B cell (primary cell): ENCODE measurements around the gene DRAM2.

ENCODE experiments used
- EZH2 ChIP-seq: IDR thresholded peaks from 2 replicates; pipeline ENCODE4 v1.6.1; 2012; ENCODE audit warnings: borderline replicate concordance, low read depth, mild to moderate bottlenecking, moderate library complexity, low read length; ENCODE audit not compliant: insufficient read depth, poor library complexity, severe bottlenecking
- TF ChIP-seq, protein P1 (sequence below): fragments of 200-600 bp; IDR thresholded peaks from one replicate; pipeline ENCODE4 v1.8.0; 2022; ENCODE audit warnings: antibody characterized with exemption, mild to moderate bottlenecking

GRCh38 chr1:111183308-111184069 is 43.6 kb upstream of the DRAM2 start:
- TF ChIP-seq, protein P1, sequence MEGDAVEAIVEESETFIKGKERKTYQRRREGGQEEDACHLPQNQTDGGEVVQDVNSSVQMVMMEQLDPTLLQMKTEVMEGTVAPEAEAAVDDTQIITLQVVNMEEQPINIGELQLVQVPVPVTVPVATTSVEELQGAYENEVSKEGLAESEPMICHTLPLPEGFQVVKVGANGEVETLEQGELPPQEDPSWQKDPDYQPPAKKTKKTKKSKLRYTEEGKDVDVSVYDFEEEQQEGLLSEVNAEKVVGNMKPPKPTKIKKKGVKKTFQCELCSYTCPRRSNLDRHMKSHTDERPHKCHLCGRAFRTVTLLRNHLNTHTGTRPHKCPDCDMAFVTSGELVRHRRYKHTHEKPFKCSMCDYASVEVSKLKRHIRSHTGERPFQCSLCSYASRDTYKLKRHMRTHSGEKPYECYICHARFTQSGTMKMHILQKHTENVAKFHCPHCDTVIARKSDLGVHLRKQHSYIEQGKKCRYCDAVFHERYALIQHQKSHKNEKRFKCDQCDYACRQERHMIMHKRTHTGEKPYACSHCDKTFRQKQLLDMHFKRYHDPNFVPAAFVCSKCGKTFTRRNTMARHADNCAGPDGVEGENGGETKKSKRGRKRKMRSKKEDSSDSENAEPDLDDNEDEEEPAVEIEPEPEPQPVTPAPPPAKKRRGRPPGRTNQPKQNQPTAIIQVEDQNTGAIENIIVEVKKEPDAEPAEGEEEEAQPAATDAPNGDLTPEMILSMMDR, result no peak
- TF ChIP-seq EZH2, result no peak
